NT2/D1 (cell line): ENCODE measurements around the gene ERC2.

Experiments
- DNase-seq: peaks from one replicate; pipeline ENCODE4 v3.0.0-alpha.2; 2011; ENCODE audit warnings: low read depth, low spot score
- H3K27me3 ChIP-seq: 2 replicates; pipeline ENCODE4 v1.6.0; 2011; ENCODE audit warnings: mild to moderate bottlenecking; ENCODE audit not compliant: insufficient read length, insufficient read depth
- H3K36me3 ChIP-seq: 2 replicates; pipeline ENCODE4 v1.6.1; 2011; ENCODE audit warnings: mild to moderate bottlenecking, low read length, mixed read lengths; ENCODE audit not compliant: insufficient read depth, insufficient read length
- H3K4me1 ChIP-seq: 2 replicates; pipeline ENCODE4 v1.5.1; 2011; ENCODE audit not compliant: insufficient read depth, insufficient read length
- H3K4me3 ChIP-seq: 2 replicates; pipeline ENCODE4 v1.5.1; 2011; ENCODE audit warnings: low read depth; ENCODE audit not compliant: insufficient read length
- H3K9ac ChIP-seq: 2 replicates; pipeline ENCODE4 v1.6.0; 2011; ENCODE audit warnings: low read depth; ENCODE audit not compliant: insufficient read length
- H3K9me3 ChIP-seq: 2 replicates; pipeline ENCODE4 v1.5.1; 2011; ENCODE audit warnings: mild to moderate bottlenecking, low read length; ENCODE audit not compliant: insufficient read depth
- SUZ12 ChIP-seq: IDR thresholded peaks from 2 replicates; pipeline ENCODE4 v1.6.1; 2011; ENCODE audit not compliant: insufficient read length, insufficient read depth; ENCODE audit errors: extremely low read depth
- YY1 ChIP-seq: IDR thresholded peaks from 2 replicates; pipeline ENCODE4 v1.6.1; 2011; ENCODE audit not compliant: insufficient read length, insufficient read depth
- ZNF274 ChIP-seq: IDR thresholded peaks from 2 replicates; pipeline ENCODE4 v1.6.1; 2011; ENCODE audit warnings: mild to moderate bottlenecking, low read depth, low read length

Gene ERC2

DNA sequence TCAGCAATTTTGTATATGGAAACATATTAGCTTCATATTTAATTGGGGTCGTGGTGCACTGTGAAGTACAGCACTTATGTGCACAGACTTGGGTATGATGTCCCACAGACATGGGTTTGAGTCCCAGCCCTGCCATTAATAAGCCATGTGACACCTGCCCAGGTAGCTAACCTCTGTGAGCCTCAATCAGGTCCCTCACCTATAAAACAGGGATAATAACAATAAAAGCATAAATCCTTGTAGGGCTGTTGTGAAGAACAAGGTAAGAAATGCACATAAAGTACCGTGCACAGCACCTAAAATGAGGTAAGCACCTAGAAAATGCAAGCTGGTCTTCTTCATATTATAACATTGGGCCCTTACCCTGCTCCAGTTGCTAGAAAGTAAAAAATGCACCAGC, 807.6 kb downstream of the ERC2 start:
- H3K27me3 ChIP-seq = no peaks in the 10 kb centered on the region
- H3K36me3 ChIP-seq = no peaks in the 10 kb centered on the region
- DNase-seq = no peak
- no peak overlapping the region for H3K4me3 ChIP-seq
- H3K9me3 ChIP-seq = no peaks in the 10 kb centered on the region
- TF ChIP-seq SUZ12 (no peak), ZNF274 (no peak), YY1 (no peak)
- peaks cover 7% of the 10 kb centered on the region for H3K4me1 ChIP-seq
- no peak overlapping the region for H3K9ac ChIP-seq

- Histone ChIP-seq H3K27me3 (no peaks in the 10 kb centered on the region), H3K36me3 (no peaks in the 10 kb centered on the region), H3K4me3 (no peak overlapping the region), H3K4me1 (peaks cover 7% of the 10 kb centered on the region), H3K9ac (no peak overlapping the region), H3K9me3 (no peaks in the 10 kb centered on the region; the same call in 1 of the 2 replicates)
- TF ChIP-seq SUZ12 = no peak
- no peak for TF ChIP-seq YY1
- no peak for TF ChIP-seq ZNF274
- DNase-seq = no peak
Measured at GRCh38 chr3:55659701-55660100, 808.6 kb downstream of the ERC2 start.

GRCh38 chr3:55658690-55659562, 809.3 kb downstream of the ERC2 start:
- peaks cover 7% of the 10 kb centered on the region for H3K4me1 ChIP-seq
- H3K9ac ChIP-seq = no peak overlapping the region
- DNase-seq = no peak
- no peak for TF ChIP-seq SUZ12
- TF ChIP-seq ZNF274 = no peak
- TF ChIP-seq YY1 = no peak
- no peaks in the 10 kb centered on the region; the same call in 1 of the 2 replicates for H3K9me3 ChIP-seq
- no peaks in the 10 kb centered on the region for H3K36me3 ChIP-seq
- no peaks in the 10 kb centered on the region for H3K27me3 ChIP-seq
- H3K4me3 ChIP-seq = no peak overlapping the region

GRCh38 chr3:55658270-55658669, 810.0 kb downstream of the ERC2 start:
- peaks cover 5% of the 10 kb centered on the region for H3K4me1 ChIP-seq
- H3K36me3 ChIP-seq = no peaks in the 10 kb centered on the region

DNA sequence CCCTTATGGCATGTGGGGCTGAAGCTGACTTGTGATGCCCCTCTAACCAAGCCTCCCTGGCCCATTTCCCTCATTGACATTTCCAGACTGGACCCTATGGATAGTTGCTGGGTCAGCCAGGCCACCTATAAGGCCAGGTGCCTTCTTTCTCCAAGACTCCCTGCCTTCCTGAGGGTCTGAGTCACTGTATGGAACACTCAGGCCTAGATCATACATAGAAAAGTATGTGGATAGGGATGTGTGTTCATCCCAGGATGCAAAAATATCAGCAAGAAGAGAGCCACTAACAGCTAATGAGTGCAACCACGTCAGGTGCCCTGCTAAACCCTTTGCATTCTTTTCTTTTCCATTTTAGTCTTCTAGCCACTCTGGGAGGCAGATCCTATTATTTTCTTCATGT, 812.7 kb downstream of the ERC2 start:
- Histone ChIP-seq H3K27me3 (no peaks in the 10 kb centered on the region), H3K9ac (no peak overlapping the region), H3K4me3 (no peak overlapping the region), H3K9me3 (no peaks in the 10 kb centered on the region; the same call in 1 of the 2 replicates), H3K4me1 (peaks cover 3% of the 10 kb centered on the region), H3K36me3 (no peaks in the 10 kb centered on the region)
- no peak for DNase-seq
- no peak for TF ChIP-seq SUZ12
- TF ChIP-seq YY1 = no peak
- TF ChIP-seq ZNF274 = no peak

More at GRCh38 chr3:55658270-55658669, 810.0 kb downstream of the ERC2 start:
- Histone ChIP-seq H3K4me3 (no peak overlapping the region), H3K9ac (no peak overlapping the region), H3K9me3 (no peaks in the 10 kb centered on the region; the same call in 1 of the 2 replicates), H3K27me3 (no peaks in the 10 kb centered on the region)
- no peak for DNase-seq
- TF ChIP-seq YY1 = no peak
- TF ChIP-seq SUZ12 = no peak
- no peak for TF ChIP-seq ZNF274

GRCh38 chr3:55654123-55654760, 814.0 kb downstream of the ERC2 start:
- Histone ChIP-seq H3K36me3 (no peaks in the 10 kb centered on the region), H3K9ac (no peak overlapping the region), H3K4me3 (no peak overlapping the region), H3K4me1 (peaks cover 10% of the 10 kb centered on the region), H3K27me3 (no peaks in the 10 kb centered on the region), H3K9me3 (no peaks in the 10 kb centered on the region; the same call in 1 of the 2 replicates)
- no peak for TF ChIP-seq YY1
- TF ChIP-seq ZNF274 = no peak
- TF ChIP-seq SUZ12 = no peak
- DNase-seq = no peak

- H3K9me3 ChIP-seq = no peaks in the 10 kb centered on the region; the same call in 1 of the 2 replicates
- TF ChIP-seq ZNF274 = no peak
- no peak for TF ChIP-seq SUZ12
- no peak for TF ChIP-seq YY1
- no peak for DNase-seq
- H3K4me1 ChIP-seq = peaks cover 10% of the 10 kb centered on the region
- H3K9ac ChIP-seq = no peak overlapping the region
- H3K36me3 ChIP-seq = no peaks in the 10 kb centered on the region
- H3K4me3 ChIP-seq = no peak overlapping the region
- H3K27me3 ChIP-seq = no peaks in the 10 kb centered on the region
Measured at GRCh38 chr3:55651011-55651410, 817.3 kb downstream of the ERC2 start.
